Measurements from ENCODE around the gene USP6NL. TPM values are rescaled to one million over a fixed set of nuclear protein-coding genes. Genes with fewer than 3 reads are reported as not detected.

Gene USP6NL
- total RNA-seq, 2 donors from 2014 or later, result 2.3 to 3.9 TPM

DNA sequence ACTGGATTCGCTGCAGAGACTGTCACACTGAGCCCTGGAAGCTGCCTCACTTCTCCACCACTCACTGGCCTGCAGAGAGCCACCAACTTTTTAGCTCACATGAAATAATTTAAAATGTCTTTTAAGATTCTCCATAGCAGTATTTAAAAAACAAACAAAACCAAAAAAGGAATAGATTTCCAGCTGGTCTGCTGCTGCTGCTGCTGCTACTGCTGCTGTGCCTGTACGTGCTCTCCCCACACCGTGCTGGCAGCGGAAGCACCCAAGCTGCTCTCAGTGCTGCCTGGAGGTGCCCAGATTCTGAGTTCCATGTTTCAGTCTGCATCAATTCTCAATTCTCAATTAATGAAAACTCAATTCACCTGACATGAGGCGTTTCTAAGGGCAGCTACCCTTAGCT, 146.0 kb downstream of the USP6NL start:
- Mint-ChIP-seq H3K27me3 (ENCODE audit: low read depth) (no peaks in the 10 kb centered on the region), H3K36me3 (ENCODE audit: insufficient read depth in 2 of 2) (no peaks in the 10 kb centered on the region), H3K9me3 (no peaks in the 10 kb centered on the region), H3K4me1 (ENCODE audit: low read depth) (no peaks in the 10 kb centered on the region), H3K4me3 (no peak overlapping the region), H3K27ac (no peak overlapping the region)
- no peak for DNase-seq
- no peak for ATAC-seq (replicated peaks in 1 of 2)

DNA sequence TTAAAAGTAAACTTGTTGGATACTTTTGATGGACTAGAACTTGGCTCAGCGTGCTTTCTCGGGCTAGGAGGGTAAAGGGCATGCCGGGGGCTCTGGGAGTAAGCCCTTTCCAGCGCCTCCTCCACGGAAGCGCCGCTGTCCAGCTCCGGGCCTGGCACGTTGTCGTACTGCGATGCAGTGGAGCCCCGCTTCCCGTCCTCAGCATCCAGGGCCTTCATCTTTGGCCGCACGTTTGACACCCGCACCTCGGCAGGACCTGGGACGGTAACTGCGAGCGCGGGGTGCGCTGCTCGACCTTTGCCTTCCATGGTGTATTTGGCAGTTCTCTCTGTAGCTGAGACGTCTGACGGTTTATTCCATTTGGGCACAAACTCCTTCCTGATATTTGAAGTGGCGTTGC, 148.3 kb downstream of the USP6NL start:
- DNase-seq, result no peak
- no peaks in the 10 kb centered on the region for H3K4me1 Mint-ChIP-seq (ENCODE audit: low read depth)
- H3K9me3 Mint-ChIP-seq, result no peaks in the 10 kb centered on the region
- no peaks in the 10 kb centered on the region for H3K36me3 Mint-ChIP-seq (ENCODE audit: insufficient read depth in 2 of 2)
- no peak for ATAC-seq (replicated peaks in 1 of 2)
- no peak overlapping the region for H3K27ac Mint-ChIP-seq
- H3K27me3 Mint-ChIP-seq (ENCODE audit: low read depth), result no peaks in the 10 kb centered on the region
- H3K4me3 Mint-ChIP-seq, result no peak overlapping the region

DNA sequence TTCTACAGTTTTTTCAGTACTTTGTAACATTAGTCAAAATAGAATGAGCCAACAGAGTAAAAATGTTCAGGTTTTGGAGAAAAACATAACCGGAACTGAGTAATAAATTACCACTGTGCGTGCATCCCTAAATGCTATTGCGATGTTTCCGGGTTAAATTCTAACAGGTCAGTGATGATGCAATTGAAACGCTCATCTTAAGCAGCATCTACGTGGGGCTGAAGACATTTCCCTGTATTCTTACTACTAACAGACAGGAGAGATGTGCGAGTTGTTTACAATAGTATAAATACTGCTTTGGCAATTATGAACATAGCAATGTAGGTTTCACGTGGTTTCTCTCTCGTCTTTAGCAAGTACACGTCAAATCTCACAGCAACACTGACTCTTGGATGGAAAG, 149.4 kb downstream of the USP6NL start:
- Mint-ChIP-seq H3K4me1 (ENCODE audit: low read depth) (no peaks in the 10 kb centered on the region), H3K27ac (no peak overlapping the region), H3K36me3 (ENCODE audit: insufficient read depth in 2 of 2) (no peaks in the 10 kb centered on the region), H3K4me3 (no peak overlapping the region), H3K27me3 (ENCODE audit: low read depth) (no peaks in the 10 kb centered on the region), H3K9me3 (no peaks in the 10 kb centered on the region)
- DNase-seq, result no peak
- ATAC-seq (replicated peaks in 1 of 2), result no peak

DNA sequence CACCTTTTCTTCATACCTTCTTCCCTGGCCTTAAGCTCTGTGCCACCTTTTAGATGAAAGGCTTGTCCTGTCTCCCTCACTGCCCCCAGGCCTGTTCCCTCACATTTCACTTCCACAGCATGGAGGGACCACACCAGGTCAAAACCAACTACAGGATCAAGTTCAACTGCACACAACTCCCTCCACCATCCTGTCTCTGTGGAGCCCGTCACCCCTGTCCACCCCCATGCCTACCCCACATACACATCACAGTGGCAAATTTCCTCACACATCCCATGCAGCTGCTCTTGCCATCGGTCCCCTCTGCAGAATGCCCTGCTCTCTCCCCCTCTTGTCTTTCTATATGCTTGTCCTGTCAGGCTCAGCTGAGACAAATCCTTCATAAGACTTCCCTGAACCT, 154.1 kb downstream of the USP6NL start:
- DNase-seq (no peak), ATAC-seq (replicated peaks in 1 of 2) (no peak)
- peaks cover 5% of the 10 kb centered on the region for H3K4me1 Mint-ChIP-seq (ENCODE audit: low read depth)
- H3K27me3 Mint-ChIP-seq (ENCODE audit: low read depth), result no peaks in the 10 kb centered on the region
- no peak overlapping the region for H3K27ac Mint-ChIP-seq
- H3K36me3 Mint-ChIP-seq (ENCODE audit: insufficient read depth in 2 of 2), result no peaks in the 10 kb centered on the region
- H3K4me3 Mint-ChIP-seq, result no peak overlapping the region
- H3K9me3 Mint-ChIP-seq, result no peaks in the 10 kb centered on the region

DNA sequence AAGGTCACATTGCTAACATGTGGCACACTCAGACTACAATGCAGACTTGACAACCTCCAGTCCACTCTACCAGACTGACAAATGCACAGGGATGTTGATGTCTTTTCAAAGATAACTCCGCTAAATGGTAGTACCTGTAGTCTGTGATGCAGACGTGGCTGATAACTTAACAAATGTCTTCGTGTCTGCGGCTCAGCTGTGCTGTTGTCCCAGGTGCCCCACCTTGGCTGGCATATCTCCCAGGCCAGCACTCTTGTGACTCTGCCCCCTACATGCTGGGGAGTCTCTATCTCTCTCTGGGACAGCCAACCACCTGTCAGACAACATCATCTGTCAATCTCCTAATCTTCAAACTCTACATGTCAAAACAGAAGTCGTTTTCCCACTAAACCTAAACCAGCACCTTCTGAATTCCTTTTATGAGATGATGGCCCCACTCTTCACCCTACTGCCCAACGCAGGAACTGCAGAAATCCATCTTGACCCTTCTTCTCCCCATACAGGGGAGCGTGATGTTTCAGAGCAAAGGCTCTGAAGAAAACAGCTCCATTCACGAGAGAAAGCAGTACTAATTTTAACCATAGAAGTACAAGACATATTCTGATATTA, 156.4 kb downstream of the USP6NL start:
- H3K4me3 Mint-ChIP-seq, result no peak overlapping the region
- no peak for DNase-seq
- H3K36me3 Mint-ChIP-seq (ENCODE audit: insufficient read depth in 2 of 2), result no peaks in the 10 kb centered on the region
- no peak for ATAC-seq (replicated peaks in 1 of 2)
- peaks cover 6% of the 10 kb centered on the region for H3K27me3 Mint-ChIP-seq (ENCODE audit: low read depth)
- no peak overlapping the region for H3K27ac Mint-ChIP-seq
- no peaks in the 10 kb centered on the region for H3K9me3 Mint-ChIP-seq
- peaks cover 12% of the 10 kb centered on the region for H3K4me1 Mint-ChIP-seq (ENCODE audit: low read depth)

DNA sequence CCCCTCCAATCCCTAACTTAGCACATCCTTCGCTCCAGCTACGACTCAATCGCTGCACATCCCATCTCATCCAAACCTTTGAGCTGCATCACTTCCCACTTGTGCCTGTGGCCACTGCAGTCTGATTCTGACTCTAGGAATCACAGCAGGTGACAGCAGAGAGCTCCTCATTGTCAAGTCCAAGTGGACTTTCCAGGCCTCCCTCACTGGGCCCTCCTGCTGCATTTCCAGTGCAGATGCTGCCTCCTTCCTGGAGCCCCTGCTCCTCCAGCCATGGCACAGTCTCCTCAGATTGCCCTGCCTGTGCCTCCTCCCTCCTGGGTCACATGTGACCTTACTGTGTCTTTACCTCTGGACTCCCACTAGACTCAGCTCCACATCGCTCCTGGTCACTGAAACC, 157.3 kb downstream of the USP6NL start:
- no peaks in the 10 kb centered on the region for H3K36me3 Mint-ChIP-seq (ENCODE audit: insufficient read depth in 2 of 2)
- H3K27me3 Mint-ChIP-seq (ENCODE audit: low read depth), result peaks cover 6% of the 10 kb centered on the region
- ATAC-seq (replicated peaks in 1 of 2) (no peak), DNase-seq (no peak)
- no peaks in the 10 kb centered on the region for H3K9me3 Mint-ChIP-seq
- H3K27ac Mint-ChIP-seq, result no peak overlapping the region
- peaks cover 16% of the 10 kb centered on the region for H3K4me1 Mint-ChIP-seq (ENCODE audit: low read depth)
- H3K4me3 Mint-ChIP-seq, result no peak overlapping the region

DNA sequence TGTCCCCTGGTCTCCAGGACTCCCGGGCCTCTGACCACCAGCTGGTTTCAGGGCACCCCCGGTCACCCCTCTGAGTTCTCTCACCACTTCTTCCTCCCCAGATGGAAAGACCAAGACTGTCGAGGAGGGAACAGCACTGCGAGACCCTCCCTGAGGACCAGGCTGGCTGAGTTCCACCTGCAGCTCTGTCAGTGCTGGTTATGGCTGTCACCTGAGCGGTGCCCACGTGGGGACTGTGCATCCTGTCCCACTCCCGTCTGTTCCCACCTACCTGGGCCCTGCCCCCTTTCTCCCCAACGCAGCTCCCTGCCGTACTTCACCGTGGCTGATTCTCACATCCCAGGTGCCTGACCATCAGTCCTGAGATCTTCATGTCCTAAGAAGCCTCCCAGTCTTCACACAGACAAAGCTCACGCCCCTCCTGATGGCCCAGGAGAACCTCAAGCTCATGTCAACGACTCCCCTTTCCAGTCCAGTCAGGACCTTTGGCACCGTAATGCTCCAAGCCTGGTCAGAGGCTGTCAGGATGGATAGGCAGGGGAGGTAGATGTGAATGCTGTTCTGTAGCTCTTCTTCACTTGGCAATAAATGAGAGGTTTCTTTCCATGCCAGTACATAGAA, 159.7 kb downstream of the USP6NL start:
- Mint-ChIP-seq H3K27ac (no peak overlapping the region), H3K36me3 (ENCODE audit: insufficient read depth in 2 of 2) (no peaks in the 10 kb centered on the region)
- no peak for ATAC-seq (replicated peaks in 1 of 2)

DNA sequence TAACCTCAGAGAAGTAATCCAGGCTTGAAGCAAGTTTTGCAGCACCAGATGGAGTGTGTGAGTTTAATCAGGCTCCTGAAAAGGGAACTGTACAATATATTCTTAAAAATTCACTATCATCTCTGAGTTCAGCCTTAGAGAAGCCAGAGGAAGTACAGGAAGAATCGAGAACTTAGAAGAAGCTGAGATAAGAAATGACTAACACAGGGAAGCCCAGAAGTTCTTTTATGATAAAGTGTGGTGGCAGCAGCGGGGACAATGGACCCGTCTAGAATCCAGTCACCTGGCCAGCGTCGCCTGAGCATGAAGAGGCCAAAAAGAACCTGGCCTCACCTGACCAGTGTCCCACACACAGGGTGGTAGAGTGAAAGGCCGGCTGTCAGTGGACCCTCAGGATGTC, 161.0 kb downstream of the USP6NL start:
- H3K36me3 Mint-ChIP-seq (ENCODE audit: insufficient read depth in 2 of 2), result no peaks in the 10 kb centered on the region
- H3K4me1 Mint-ChIP-seq (ENCODE audit: low read depth), result peaks cover 43% of the 10 kb centered on the region
- H3K27ac Mint-ChIP-seq, result peak overlapping the region; percentile 40
- no peak overlapping the region for H3K4me3 Mint-ChIP-seq
- DNase-seq, result no peak
- peak; percentile 38 to 41 for ATAC-seq (replicated peaks in 1 of 2)
- no peaks in the 10 kb centered on the region for H3K9me3 Mint-ChIP-seq
- H3K27me3 Mint-ChIP-seq (ENCODE audit: low read depth), result peaks cover 23% of the 10 kb centered on the region

More for the DNA sequence above, 159.7 kb downstream of the USP6NL start:
- H3K9me3 Mint-ChIP-seq, result no peaks in the 10 kb centered on the region
- no peak for DNase-seq
- H3K4me1 Mint-ChIP-seq (ENCODE audit: low read depth), result peaks cover 33% of the 10 kb centered on the region
- peaks cover 14% of the 10 kb centered on the region for H3K27me3 Mint-ChIP-seq (ENCODE audit: low read depth)
- H3K4me3 Mint-ChIP-seq, result no peak overlapping the region

DNA sequence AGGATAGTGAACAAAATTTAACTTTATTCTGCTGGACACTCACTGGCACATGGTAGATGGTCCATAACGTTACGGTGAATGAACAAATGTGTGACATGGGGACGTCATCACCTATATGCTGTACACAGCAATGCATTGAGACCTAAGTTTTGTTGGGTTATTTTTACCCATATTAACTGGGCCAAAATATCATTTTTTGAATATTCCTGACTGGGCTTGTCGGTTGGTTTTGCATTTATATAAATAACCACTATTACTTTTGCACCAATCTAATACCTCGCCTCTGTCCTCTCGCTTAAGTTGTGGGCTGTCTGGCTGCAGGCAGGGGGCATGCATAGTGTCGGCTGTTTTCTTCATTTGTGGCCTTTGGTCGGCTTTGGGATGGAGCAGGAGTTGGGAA, 161.7 kb downstream of the USP6NL start:
- no peaks in the 10 kb centered on the region for H3K36me3 Mint-ChIP-seq (ENCODE audit: insufficient read depth in 2 of 2)
- no peak overlapping the region for H3K27ac Mint-ChIP-seq
- H3K4me3 Mint-ChIP-seq, result no peak overlapping the region
- H3K4me1 Mint-ChIP-seq (ENCODE audit: low read depth), result peaks cover 39% of the 10 kb centered on the region
- peaks cover 23% of the 10 kb centered on the region for H3K27me3 Mint-ChIP-seq (ENCODE audit: low read depth)
- no peak for DNase-seq
- no peak for ATAC-seq (replicated peaks in 1 of 2)
- H3K9me3 Mint-ChIP-seq, result no peaks in the 10 kb centered on the region

DNA sequence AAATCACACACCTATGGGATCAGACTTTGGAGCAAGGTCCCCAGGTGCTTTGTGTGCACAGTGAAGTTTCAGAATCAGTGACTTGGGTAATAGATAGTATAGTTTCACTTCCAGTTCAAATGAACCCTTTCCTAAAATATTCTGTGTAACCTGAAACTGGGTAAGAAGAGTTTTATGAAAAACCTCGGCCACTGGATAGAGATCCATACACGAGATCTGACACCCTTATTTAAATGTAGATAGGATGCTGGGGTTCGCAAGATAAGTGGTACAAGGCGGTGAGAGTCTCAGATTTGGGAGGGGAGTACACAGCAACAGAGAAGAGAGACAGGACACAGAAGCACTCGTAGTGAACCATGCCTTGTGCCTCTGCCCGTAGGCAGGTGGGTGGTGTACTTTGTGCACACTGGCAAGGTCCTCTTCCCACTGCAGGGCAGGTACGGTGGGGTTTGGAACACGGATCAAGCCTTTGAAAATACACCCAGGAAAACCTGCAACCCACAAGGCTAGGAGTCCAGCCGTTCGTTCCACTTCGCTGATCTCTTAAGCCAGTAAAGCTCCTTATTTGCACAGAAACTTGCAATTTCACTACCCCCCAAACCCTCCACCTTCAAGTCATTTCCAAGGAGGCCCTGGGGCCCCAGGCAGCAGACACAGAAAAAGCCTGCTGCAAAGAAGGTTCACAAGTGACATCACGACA, 162.8 kb downstream of the USP6NL start:
- H3K27me3 Mint-ChIP-seq (ENCODE audit: low read depth), result peaks cover 23% of the 10 kb centered on the region
- H3K9me3 Mint-ChIP-seq, result no peaks in the 10 kb centered on the region
- no peak overlapping the region for H3K27ac Mint-ChIP-seq
- H3K4me3 Mint-ChIP-seq, result peak overlapping the region; percentile 17 to 46
- H3K36me3 Mint-ChIP-seq (ENCODE audit: insufficient read depth in 2 of 2), result no peaks in the 10 kb centered on the region
- ATAC-seq (replicated peaks in 1 of 2), result peak in 1 of 2 donors; percentile 17
- H3K4me1 Mint-ChIP-seq (ENCODE audit: low read depth), result peaks cover 39% of the 10 kb centered on the region
- no peak for DNase-seq

DNA sequence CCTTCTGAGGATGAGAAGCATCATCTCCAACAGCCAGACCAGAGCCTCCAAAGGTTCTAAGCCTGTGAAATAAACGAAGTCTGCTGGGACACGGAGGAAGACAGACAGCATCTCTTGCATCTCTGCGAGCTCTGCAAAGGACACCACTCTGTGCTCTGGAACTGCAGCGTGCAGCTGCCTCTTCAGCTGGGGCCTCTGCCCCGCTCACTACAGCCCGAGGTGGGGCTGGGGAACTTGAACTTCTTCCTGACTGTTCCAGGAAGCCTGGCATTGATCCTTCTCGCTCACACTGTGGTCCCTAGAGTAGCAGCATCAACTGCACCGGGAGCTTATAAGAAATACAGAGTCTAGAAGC, 163.3 kb downstream of the USP6NL start:
- no peak for DNase-seq
- Mint-ChIP-seq H3K36me3 (ENCODE audit: insufficient read depth in 2 of 2) (no peaks in the 10 kb centered on the region), H3K4me1 (ENCODE audit: low read depth) (peaks cover 41% of the 10 kb centered on the region), H3K27ac (no peak overlapping the region), H3K27me3 (ENCODE audit: low read depth) (peaks cover 23% of the 10 kb centered on the region), H3K4me3 (peak overlapping the region in 1 of 2 donors; percentile 46), H3K9me3 (no peaks in the 10 kb centered on the region)
- peak in 1 of 2 donors; percentile 25 for ATAC-seq (replicated peaks in 1 of 2)

DNA sequence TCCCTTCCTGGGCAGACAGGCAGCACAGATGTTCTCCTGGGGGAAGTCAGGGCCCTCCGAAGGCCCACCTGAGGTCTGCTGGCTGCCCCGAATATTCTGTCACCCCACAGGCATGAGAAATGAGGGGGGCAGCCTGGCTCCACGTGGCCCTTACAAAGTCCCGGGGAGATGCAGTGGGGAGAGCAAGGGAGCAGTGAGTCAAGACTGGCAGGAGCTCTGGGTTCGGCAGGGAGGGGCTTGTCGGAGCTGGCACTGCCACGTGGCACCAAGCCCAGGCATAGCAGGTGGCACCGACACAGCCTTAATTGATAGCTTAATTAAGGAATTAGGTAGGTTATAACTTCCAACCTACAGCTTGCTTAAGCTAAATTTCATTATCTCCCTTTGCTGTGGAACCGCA, 163.9 kb downstream of the USP6NL start:
- H3K4me3 Mint-ChIP-seq, result no peak overlapping the region
- H3K36me3 Mint-ChIP-seq (ENCODE audit: insufficient read depth in 2 of 2), result no peaks in the 10 kb centered on the region
- H3K27ac Mint-ChIP-seq, result no peak overlapping the region
- ATAC-seq (replicated peaks in 1 of 2) (no peak), DNase-seq (no peak)
- peaks cover 23% of the 10 kb centered on the region for H3K27me3 Mint-ChIP-seq (ENCODE audit: low read depth)
- peaks cover 46% of the 10 kb centered on the region for H3K4me1 Mint-ChIP-seq (ENCODE audit: low read depth)
- no peaks in the 10 kb centered on the region for H3K9me3 Mint-ChIP-seq

DNA sequence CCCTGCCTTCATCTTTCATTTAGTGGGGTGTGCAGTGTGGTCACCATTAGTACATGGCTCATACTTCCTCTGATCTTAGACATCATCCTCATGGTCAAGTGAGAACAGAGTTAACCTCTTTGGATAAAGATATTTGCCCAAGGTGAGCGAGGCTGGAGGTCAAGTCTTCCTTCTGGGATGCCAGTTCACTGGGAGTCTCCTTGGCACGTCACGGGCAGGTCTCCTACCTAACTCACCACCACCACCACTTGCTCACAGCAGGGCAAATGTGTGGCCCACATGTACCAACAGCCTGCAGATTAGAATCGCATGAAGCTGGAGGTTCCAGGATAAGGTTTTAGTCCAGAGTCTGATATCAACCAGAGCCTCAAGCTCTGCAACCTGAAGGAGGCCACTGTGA, 164.6 kb downstream of the USP6NL start:
- ATAC-seq (replicated peaks in 1 of 2) (no peak), DNase-seq (no peak)
- Mint-ChIP-seq H3K36me3 (ENCODE audit: insufficient read depth in 2 of 2) (no peaks in the 10 kb centered on the region), H3K9me3 (no peaks in the 10 kb centered on the region), H3K4me3 (no peak overlapping the region), H3K27me3 (ENCODE audit: low read depth) (peaks cover 21% of the 10 kb centered on the region), H3K27ac (no peak overlapping the region), H3K4me1 (ENCODE audit: low read depth) (peaks cover 54% of the 10 kb centered on the region)

DNA sequence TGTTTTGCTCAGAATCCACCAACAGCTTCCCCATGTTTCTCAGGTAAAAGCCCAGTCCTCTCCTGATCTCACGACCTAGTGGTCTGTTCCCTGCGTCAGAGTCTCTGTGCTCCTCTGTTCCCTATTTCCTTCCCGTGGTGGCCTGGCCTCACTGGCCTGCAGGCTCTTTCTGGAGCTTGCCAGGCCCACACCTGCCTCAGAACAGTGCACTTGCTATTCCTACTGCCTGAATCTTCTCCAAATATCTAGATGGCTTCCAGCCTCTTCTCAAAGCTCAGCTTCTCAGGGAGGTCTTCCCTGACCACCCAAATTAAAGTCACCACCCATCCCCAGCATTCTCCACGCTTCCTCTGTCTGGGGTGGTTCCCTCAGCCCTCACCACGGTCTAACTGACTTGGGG, 165.3 kb downstream of the USP6NL start:
- Mint-ChIP-seq H3K4me3 (no peak overlapping the region), H3K27ac (no peak overlapping the region), H3K27me3 (ENCODE audit: low read depth) (peaks cover 17% of the 10 kb centered on the region), H3K36me3 (ENCODE audit: insufficient read depth in 2 of 2) (no peaks in the 10 kb centered on the region), H3K4me1 (ENCODE audit: low read depth) (peaks cover 61% of the 10 kb centered on the region), H3K9me3 (no peaks in the 10 kb centered on the region)
- ATAC-seq (replicated peaks in 1 of 2), result no peak
- DNase-seq, result no peak

All from activated T-cell treated with anti-CD3 and anti-CD28 coated beads, Interleukin-2, amount 50 U/mL, for 72 hours (primary cell).